ENCODE measurements around the gene TTLL10.

DNA sequence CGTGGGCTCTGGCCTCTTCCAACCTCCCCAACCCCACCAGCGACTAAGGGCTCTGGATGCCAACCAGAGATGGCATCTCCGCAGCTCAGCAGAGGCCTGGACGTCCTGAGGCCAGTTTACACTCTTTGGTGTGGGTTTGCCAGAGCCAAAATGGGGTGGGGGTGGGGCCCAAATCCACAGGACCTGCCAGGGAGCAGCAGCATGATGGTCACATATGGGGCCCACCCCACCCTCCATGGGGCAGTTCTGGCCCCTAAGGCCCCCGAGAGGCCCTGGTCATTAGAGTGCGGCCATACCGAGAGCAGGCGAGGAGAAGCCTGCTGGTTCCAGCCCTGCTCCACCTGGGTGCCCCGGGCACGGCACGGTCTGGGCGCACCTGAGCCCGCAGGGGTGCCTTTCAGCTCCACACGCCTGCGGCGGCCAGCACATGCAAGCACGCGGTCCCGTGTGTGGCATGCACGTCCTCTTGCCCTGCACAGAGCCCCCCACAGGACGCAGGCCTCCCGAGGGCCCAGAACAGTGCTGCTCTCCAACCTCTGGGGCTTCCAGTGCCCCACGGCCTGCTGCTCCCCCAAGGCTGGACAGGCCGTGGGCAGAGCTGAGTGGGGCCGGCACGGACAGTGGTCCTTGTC lies 68.0 kb downstream of the TTLL10 start:
- TF ChIP-seq, protein P1, sequence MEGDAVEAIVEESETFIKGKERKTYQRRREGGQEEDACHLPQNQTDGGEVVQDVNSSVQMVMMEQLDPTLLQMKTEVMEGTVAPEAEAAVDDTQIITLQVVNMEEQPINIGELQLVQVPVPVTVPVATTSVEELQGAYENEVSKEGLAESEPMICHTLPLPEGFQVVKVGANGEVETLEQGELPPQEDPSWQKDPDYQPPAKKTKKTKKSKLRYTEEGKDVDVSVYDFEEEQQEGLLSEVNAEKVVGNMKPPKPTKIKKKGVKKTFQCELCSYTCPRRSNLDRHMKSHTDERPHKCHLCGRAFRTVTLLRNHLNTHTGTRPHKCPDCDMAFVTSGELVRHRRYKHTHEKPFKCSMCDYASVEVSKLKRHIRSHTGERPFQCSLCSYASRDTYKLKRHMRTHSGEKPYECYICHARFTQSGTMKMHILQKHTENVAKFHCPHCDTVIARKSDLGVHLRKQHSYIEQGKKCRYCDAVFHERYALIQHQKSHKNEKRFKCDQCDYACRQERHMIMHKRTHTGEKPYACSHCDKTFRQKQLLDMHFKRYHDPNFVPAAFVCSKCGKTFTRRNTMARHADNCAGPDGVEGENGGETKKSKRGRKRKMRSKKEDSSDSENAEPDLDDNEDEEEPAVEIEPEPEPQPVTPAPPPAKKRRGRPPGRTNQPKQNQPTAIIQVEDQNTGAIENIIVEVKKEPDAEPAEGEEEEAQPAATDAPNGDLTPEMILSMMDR (IDR thresholded peaks at IDR 0.05) = no peak
- no peak for TF ChIP-seq POLR2A (IDR thresholded peaks at IDR 0.05)

Data from tibial nerve (tissue), 3 donors.